ENCODE data around the gene FAM9A.
"Not testable (repeated sequence)": the region's sequence is repeated elsewhere in the genome, so short reads cannot be mapped to it uniquely, and the experiment has no call there.

- not testable (repeated sequence) for TF ChIP-seq POLR2A, EP300, CTCF, POLR2AphosphoS5 (IDR thresholded peaks at IDR 0.05)
These were observed 2.5 kb downstream of the FAM9A start for GRCh38 chrX:8798702-8799101.
